ENCODE data around the gene ALKBH2. TPM values are rescaled to one million over a fixed set of nuclear protein-coding genes. Genes with fewer than 3 reads are reported as not detected.
"Not testable (repeated sequence)": the region's sequence is repeated elsewhere in the genome, so short reads cannot be mapped to it uniquely, and the experiment has no call there.

The ALKBH2 gene
- total RNA-seq, 1 donor from 2014 or later, result 47.9 TPM

DNA sequence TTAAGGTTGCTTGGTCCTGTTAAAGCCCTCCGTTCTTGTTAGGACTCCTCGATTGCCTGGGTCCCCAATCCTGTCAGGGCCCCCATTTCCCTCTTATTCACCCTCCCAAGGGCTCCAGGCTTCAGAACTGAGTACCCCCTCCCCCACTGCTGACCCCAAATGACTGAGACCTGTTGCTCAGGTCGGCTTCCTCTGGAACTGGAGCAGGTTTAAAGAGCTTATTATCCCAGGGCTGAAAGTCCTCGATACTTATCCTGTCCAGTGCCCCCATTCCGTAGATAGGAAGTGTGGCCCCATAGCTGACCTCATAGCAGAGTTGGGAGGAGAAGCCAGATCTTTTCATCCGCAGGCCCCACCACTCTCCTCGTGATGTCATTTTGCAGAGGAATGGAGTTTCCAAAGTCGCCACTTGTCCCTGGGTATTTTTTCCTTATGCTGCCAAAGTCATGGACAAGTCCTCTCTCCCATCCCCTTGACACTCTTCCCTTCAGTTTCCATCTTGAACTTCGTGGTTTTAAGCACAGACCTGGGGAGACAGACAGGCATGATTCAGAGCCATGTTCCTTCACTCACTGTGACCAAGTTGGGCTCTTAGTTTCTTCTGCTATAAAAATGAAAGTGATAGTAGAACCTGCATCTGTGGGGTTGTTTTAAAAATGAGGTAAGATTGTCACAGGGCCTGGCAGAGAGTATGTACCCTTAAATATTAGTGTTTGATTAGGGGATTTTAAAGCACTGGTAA, 39.7 kb downstream of the ALKBH2 start:
- TF ChIP-seq, protein P1, sequence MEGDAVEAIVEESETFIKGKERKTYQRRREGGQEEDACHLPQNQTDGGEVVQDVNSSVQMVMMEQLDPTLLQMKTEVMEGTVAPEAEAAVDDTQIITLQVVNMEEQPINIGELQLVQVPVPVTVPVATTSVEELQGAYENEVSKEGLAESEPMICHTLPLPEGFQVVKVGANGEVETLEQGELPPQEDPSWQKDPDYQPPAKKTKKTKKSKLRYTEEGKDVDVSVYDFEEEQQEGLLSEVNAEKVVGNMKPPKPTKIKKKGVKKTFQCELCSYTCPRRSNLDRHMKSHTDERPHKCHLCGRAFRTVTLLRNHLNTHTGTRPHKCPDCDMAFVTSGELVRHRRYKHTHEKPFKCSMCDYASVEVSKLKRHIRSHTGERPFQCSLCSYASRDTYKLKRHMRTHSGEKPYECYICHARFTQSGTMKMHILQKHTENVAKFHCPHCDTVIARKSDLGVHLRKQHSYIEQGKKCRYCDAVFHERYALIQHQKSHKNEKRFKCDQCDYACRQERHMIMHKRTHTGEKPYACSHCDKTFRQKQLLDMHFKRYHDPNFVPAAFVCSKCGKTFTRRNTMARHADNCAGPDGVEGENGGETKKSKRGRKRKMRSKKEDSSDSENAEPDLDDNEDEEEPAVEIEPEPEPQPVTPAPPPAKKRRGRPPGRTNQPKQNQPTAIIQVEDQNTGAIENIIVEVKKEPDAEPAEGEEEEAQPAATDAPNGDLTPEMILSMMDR (IDR thresholded peaks at IDR 0.05; ENCODE audit: insufficient read depth, low read length, severe bottlenecking), result no peak
- FAIRE-seq (no peak), DNase-seq (ENCODE audit: low read depth) (no peak)
- Histone ChIP-seq H3K4me3 (ENCODE audit: low read depth, low read length) (peak overlapping the region; percentile 57), H3K27me3 (ENCODE audit: control insufficient read depth, insufficient read depth, low read length) (no peaks in the 10 kb centered on the region), H3K36me3 (ENCODE audit: control insufficient read depth, insufficient read depth, low read length) (no peaks in the 10 kb centered on the region)

DNA sequence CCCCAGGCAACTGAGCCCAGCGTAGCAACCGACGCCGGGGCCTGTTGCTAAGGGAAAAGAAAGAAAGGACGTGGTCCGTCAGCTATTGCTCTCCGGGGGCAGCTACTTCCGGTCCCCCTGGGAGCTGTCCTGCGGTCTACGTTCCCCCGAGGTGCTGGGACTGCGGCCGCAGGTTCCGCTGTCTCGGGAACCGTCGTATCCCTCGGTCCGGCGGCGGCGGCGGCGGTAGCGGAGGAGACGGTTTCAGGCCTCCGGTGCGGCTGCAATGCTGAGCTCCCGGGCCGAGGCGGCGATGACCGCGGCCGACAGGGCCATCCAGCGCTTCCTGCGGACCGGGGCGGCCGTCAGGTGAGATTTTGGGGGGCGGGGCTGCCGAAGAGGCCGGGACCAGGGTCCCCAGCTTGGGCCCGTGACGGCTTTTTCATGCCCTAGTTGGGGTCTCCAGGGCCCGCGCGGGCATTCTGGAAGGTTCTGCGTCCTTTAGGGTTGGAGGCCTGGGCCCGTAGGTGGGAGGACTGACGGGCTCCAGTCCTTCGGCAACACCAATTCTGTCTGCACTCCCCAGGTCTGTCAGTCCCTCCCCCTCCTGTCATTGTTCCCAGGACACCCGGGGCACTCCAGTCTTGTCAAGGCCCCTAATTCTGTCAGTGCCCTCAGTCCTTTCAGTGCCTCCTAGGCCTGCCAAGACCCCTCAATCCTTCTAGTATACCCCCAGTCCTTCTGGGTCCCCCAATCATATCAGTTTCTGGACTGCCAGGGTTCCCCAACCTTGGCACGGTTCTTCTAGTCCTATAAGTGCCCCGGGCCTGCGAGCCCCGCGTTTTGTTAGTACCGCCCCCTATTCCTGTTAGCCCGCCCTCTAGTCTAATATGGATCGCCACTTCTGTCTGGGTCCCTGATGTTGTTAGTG, 40.6 kb downstream of the ALKBH2 start, which contains the start of gene USP30:
TSS of gene USP30 (plus strand) at position 163 of the 910 bp plus-strand sequence. CDS start at position 266, 103 bp downstream.
- no peak for FAIRE-seq
- Histone ChIP-seq H3K27me3 (ENCODE audit: control insufficient read depth, insufficient read depth, low read length) (no peaks in the 10 kb centered on the region), H3K4me3 (ENCODE audit: low read depth, low read length) (peak within 1 kb of the TSS; percentile 57), H3K36me3 (ENCODE audit: control insufficient read depth, insufficient read depth, low read length) (no peaks in the 10 kb centered on the region)
- peak; percentile 49 for DNase-seq (ENCODE audit: low read depth)
- TF ChIP-seq, protein P1 (IDR thresholded peaks at IDR 0.05; ENCODE audit: insufficient read depth, low read length, severe bottlenecking), result no peak

DNA sequence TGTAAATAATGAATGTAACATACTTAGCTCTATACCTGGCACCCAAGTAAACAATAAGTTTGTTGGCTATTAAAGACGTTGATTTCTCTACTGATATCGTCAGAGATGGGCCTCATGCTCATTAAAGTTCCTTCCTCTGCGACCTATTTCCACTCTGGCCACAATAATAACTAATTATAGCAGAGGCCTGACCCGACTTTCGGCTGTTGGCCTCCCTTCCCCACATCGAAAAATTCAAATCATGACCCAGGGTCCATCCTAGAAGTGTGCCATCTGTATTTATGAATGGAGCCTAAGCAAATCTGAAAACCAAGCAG, 41.2 kb downstream of the ALKBH2 start:
- DNase-seq (ENCODE audit: low read depth) (no peak), FAIRE-seq (no peak)
- Histone ChIP-seq H3K36me3 (ENCODE audit: control insufficient read depth, insufficient read depth, low read length) (no peaks in the 10 kb centered on the region), H3K4me3 (ENCODE audit: low read depth, low read length) (peak overlapping the region; percentile 57), H3K27me3 (ENCODE audit: control insufficient read depth, insufficient read depth, low read length) (no peaks in the 10 kb centered on the region)
- TF ChIP-seq, protein P1 (IDR thresholded peaks at IDR 0.05; ENCODE audit: insufficient read depth, low read length, severe bottlenecking), result no peak

DNA sequence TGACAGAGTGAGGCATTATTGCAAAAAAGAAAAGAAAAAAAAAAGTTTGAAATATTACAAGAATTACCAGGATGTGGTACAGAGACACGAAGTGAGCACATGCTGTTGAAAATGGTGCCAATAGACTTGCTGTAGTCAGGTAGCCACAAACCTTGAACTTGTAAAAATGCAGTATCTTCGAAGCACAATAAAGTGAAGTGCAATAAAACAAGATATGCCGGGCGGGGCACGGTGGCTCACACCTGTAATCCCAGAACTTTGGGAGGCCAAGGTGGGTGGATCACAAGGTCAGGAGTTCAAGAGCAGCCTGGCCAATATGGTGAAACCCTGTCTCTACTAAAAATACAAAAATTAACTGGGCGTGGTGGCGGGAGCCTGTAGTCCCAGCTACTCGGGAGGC, 43.5 kb downstream of the ALKBH2 start:
- not testable (repeated sequence) for FAIRE-seq

DNA sequence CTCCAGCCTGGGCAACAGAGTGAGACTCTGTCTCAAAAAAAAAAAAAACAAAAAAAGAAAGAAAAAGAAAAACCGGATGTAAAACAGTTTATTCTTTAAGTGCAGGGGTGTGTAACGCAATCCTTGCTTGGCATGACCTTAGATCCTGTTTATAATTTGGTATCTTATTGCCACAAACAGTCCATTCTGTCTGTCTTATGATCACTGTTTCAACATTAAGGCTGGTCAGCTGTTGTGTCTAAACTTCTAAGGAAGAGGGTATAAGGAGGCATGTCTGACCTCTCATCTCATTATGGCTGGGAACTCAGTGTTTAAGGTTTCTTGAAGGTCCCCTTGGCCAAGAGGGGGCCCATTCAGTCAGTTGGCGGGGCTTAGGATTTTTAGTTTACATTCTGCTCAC, 44.6 kb downstream of the ALKBH2 start:
- not testable (repeated sequence) for FAIRE-seq; H3K27me3 ChIP-seq (ENCODE audit: control insufficient read depth, insufficient read depth, low read length); H3K36me3 ChIP-seq (ENCODE audit: control insufficient read depth, insufficient read depth, low read length); DNase-seq (ENCODE audit: low read depth); H3K4me3 ChIP-seq (ENCODE audit: low read depth, low read length)

More for the DNA sequence above, 43.5 kb downstream of the ALKBH2 start:
- H3K27me3 ChIP-seq (ENCODE audit: control insufficient read depth, insufficient read depth, low read length); H3K4me3 ChIP-seq (ENCODE audit: low read depth, low read length); H3K36me3 ChIP-seq (ENCODE audit: control insufficient read depth, insufficient read depth, low read length); DNase-seq (ENCODE audit: low read depth): not testable (repeated sequence)

DNA sequence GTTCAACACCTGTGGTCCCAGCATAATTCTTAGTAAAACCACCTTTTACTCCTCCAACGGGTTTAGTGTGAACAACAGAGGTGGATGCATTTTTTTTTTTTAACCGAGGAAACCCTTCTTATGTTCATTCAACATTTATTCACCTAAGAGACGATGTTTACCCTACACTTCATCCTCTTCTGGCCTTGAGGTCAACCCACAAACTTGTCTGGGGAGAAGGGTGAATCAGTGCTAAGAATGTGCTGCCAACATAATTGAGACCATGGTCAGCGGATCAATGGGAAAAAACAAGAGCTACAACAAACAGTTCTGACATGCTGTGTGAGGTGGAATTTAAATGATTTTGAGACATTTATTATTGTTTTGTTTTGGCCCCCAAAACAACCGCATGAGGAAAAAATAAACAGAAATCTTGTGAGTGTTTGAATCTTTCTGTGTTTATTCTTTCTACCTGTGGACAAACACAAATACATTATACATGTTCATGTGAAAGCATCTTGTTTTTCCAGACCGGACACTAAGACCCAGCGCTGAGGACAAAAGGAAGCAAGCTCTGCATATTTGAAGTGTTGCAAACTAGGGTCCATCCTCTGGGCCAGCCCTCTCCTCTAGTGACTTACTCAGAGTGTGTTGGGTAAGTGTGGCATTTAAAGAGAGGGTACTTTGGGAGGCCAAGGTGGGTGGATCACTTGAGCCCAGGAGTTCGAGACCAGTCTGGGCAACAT, 46.0 kb downstream of the ALKBH2 start:
- DNase-seq (ENCODE audit: low read depth) (peak; percentile 44), FAIRE-seq (no peak)
- no peaks in the 10 kb centered on the region for H3K36me3 ChIP-seq (ENCODE audit: control insufficient read depth, insufficient read depth, low read length)
- H3K4me3 ChIP-seq (ENCODE audit: low read depth, low read length), result no peak overlapping the region
- no peaks in the 10 kb centered on the region for H3K27me3 ChIP-seq (ENCODE audit: control insufficient read depth, insufficient read depth, low read length)
- TF ChIP-seq, protein P1 (IDR thresholded peaks at IDR 0.05; ENCODE audit: insufficient read depth, low read length, severe bottlenecking), result no peak
